Right cardiac atrium (tissue), 5 donors: ENCODE data around the gene OR51A7. TPM values are rescaled to one million over a fixed set of nuclear protein-coding genes. Genes with fewer than 3 reads are reported as not detected.
"Not testable (repeated sequence)": the region's sequence is repeated elsewhere in the genome, so short reads cannot be mapped to it uniquely, and the experiment has no call there.

Experiments used
- ATAC-seq, 2 donors: fragments of 200-7000 bp; cut with Tn5 transposase; one replicate each; pipeline versions ENCODE4 v1.8.0 to v1.9.1; 2020; ENCODE audit warnings: moderate library complexity in 2 of 2, mild to moderate bottlenecking in 1 of 2
- DNase-seq, 3 donors: peaks; one replicate each; pipeline ENCODE4 v3.0.0-alpha.2; 2020
- H3K27ac ChIP-seq: one replicate; pipeline ENCODE4 v1.5.1; 2013; ENCODE audit warnings: mild to moderate bottlenecking, low read length, control low read depth, moderate library complexity
- H3K27me3 ChIP-seq: one replicate; pipeline ENCODE4 v1.6.1; 2013; ENCODE audit not compliant: control insufficient read depth, insufficient read depth
- H3K4me1 ChIP-seq: one replicate; pipeline ENCODE4 v1.6.1; 2013; ENCODE audit warnings: low read length; ENCODE audit not compliant: control insufficient read depth, insufficient read depth
- H3K4me3 ChIP-seq: one replicate; pipeline ENCODE4 v1.5.1; 2013; ENCODE audit warnings: low read length, control low read depth
- H3K9me3 ChIP-seq: one replicate; pipeline ENCODE4 v1.6.1; 2013; ENCODE audit warnings: low read length; ENCODE audit not compliant: control insufficient read depth
- WGBS: extraction: QIAGEN DNeasy Blood & Tissue Kit; methylation state at CpG from one replicate; pipeline ENCODE4 v1.1.7; 2013; 5-methylcytosine and 5-hydroxymethylcytosine counted together
- intact Hi-C, 4 donors: fragments of 100-400 bp; cut with DNase I; formaldehyde crosslinking; loops; one replicate each; pipeline versions ENCODE4 v1.11.0 to v1.14.0; 2022 to 2023
- polyA plus RNA-seq: library from polyadenylated mRNA; stranded (reverse); fragments of 200-250 nt; gene quantifications from one replicate; pipeline ENCODE4 v1.2.3, GENCODE V29; 2013
- total RNA-seq, 4 donors: library from RNA; stranded (reverse); fragmentation: NEBNext Ultra II Directional; extraction: Animal tissue kit (Norgen Biotek cat#: 25700); gene quantifications; one replicate each; pipeline ENCODE4 v1.2.1, GENCODE V29; 2021
- donor health status: healthy with polysubstance abuse.
- donor health status: DM: no; HTN: yes; CAD: no.
- donor health status: DM: no; HTN: no; CAD: no.
- donor health status: DM: no; HTN: yes; CAD: no; lungs with severe emphysema.
- donor health status: DM: yes; HTN: yes; CAD: no.

The OR51A7 gene
- total and polyA plus RNA-seq, 5 donors, result not detected

GRCh38 chr11:4890279-4890678, 13.3 kb upstream of the OR51A7 start:
- Histone ChIP-seq H3K4me3 (no peak overlapping the region), H3K4me1 (no peaks in the 10 kb centered on the region), H3K27me3 (no peaks in the 10 kb centered on the region), H3K27ac (no peak overlapping the region), H3K9me3 (no peaks in the 10 kb centered on the region)
- DNase-seq (no peak), ATAC-seq (no peak)
- WGBS, result 87% methylated on average over 2 of the region's 2 CpGs
- intact Hi-C loops, result no loop called here

GRCh38 chr11:4891996-4892640, 11.5 kb upstream of the OR51A7 start:
- WGBS, result 82% methylated on average over 1 of the region's 1 CpG
- ATAC-seq, result peak in 1 of 2 donors; percentile 41
- H3K27me3 ChIP-seq, result no peaks in the 10 kb centered on the region
- no peak overlapping the region for H3K27ac ChIP-seq
- intact Hi-C loops, result no loop called here
- no peaks in the 10 kb centered on the region for H3K9me3 ChIP-seq
- no peak overlapping the region for H3K4me3 ChIP-seq
- H3K4me1 ChIP-seq, result no peaks in the 10 kb centered on the region
- no peak for DNase-seq

DNA sequence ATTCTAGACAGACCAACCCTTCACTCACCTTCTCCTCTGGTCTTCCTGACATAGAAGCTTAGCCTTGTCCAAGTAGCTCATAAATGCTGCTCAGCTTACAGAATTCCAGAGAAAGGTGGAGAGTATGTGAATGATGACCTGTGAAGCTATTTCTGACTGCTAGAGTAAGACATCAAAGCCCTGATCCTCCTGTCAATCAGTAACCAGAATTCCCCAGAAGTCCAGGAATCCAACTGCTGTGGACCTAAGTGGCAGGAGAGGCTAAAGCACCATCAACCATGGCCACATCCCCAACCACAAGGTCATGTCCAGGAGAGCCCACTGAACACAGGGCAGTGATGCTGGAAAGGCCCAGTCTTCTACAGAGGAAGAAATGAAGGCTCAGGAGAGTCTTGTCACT, 13.0 kb downstream of the OR51A7 start:
- ATAC-seq (no peak), DNase-seq (no peak)
- Histone ChIP-seq H3K4me3 (no peak overlapping the region), H3K27ac (no peak overlapping the region), H3K9me3 (no peaks in the 10 kb centered on the region), H3K27me3 (no peaks in the 10 kb centered on the region), H3K4me1 (no peaks in the 10 kb centered on the region)
- intact Hi-C loops, result no loop called here

GRCh38 chr11:4919250-4919649, 15.7 kb downstream of the OR51A7 start, which contains the start of gene OR51G2:
OR51G2 (minus strand) TSS chr11:4919350; CDS start chr11:4915663, 3,687 bp downstream.
- ATAC-seq, result no peak

GRCh38 chr11:4921796-4922195, 18.2 kb downstream of the OR51A7 start:
- H3K9me3 ChIP-seq, result no peaks in the 10 kb centered on the region
- no peak for ATAC-seq
- no peaks in the 10 kb centered on the region for H3K27me3 ChIP-seq
- no peaks in the 10 kb centered on the region for H3K4me1 ChIP-seq
- DNase-seq, result no peak
- no peak overlapping the region for H3K4me3 ChIP-seq
- intact Hi-C loops, result no loop called here
- H3K27ac ChIP-seq, result no peak overlapping the region
- WGBS, result 76% methylated on average over 1 of the region's 1 CpG

More at GRCh38 chr11:4919250-4919649, 15.7 kb downstream of the OR51A7 start, which contains the start of gene OR51G2:
- Histone ChIP-seq H3K4me1 (no peaks in the 10 kb centered on the region), H3K27me3 (no peaks in the 10 kb centered on the region), H3K9me3 (no peaks in the 10 kb centered on the region), H3K27ac (no peak within 1 kb of the TSS), H3K4me3 (no peak within 1 kb of the TSS)
- DNase-seq, result no peak
- intact Hi-C loops, result no loop called here
- WGBS, result 75% methylated on average over 4 of the region's 4 CpGs

DNA sequence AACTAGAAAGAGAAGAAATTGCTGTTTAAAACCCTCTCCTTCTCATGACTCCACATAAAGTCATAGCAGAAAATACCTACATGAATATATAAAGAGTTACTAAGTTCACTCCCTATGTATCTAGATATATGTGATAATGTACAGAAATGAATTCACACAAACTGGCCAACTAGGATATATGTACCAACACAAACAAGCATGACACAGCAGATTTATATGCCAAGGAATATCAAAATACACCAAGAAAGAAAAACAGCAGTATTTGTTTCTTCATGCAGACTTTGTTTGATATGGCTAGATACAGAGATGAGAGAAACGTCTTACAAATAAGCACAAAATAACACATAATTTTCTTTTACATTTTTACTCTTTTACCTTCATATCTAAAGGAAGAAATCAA, 18.7 kb downstream of the OR51A7 start:
- DNase-seq (no peak), ATAC-seq (no peak)
- Histone ChIP-seq H3K27ac (no peak overlapping the region), H3K9me3 (no peaks in the 10 kb centered on the region), H3K27me3 (no peaks in the 10 kb centered on the region), H3K4me1 (no peaks in the 10 kb centered on the region), H3K4me3 (no peak overlapping the region)
- intact Hi-C loops, result no loop called here
- 44% methylated on average over 1 of the region's 1 CpG for WGBS

GRCh38 chr11:4924239-4924638, 20.7 kb downstream of the OR51A7 start, which contains the start of gene OR51G1:
OR51G1 (minus strand) TSS chr11:4924339; CDS start chr11:4924339, 0 bp downstream.
- DNase-seq (no peak), ATAC-seq (no peak)
- no peak within 1 kb of the TSS for H3K4me3 ChIP-seq
- H3K9me3 ChIP-seq, result no peaks in the 10 kb centered on the region
- intact Hi-C loops, result no loop called here
- H3K27me3 ChIP-seq, result no peaks in the 10 kb centered on the region
- no peaks in the 10 kb centered on the region for H3K4me1 ChIP-seq
- H3K27ac ChIP-seq, result no peak within 1 kb of the TSS
- 83% methylated on average over 1 of the region's 1 CpG for WGBS

- Histone ChIP-seq H3K27ac (no peak overlapping the region), H3K4me3 (no peak overlapping the region), H3K9me3 (no peaks in the 10 kb centered on the region), H3K4me1 (no peaks in the 10 kb centered on the region), H3K27me3 (no peaks in the 10 kb centered on the region)
- ATAC-seq (no peak), DNase-seq (no peak)
- intact Hi-C loops, result no loop called here
Observed at GRCh38 chr11:4926608-4927007, 23.0 kb downstream of the OR51A7 start.

GRCh38 chr11:4932751-4933150, 29.2 kb downstream of the OR51A7 start:
- intact Hi-C loops, result no loop called here
- no peak for ATAC-seq
- H3K4me3 ChIP-seq, result no peak overlapping the region
- WGBS, result 85% methylated on average over 4 of the region's 4 CpGs
- no peaks in the 10 kb centered on the region for H3K4me1 ChIP-seq
- no peak overlapping the region for H3K27ac ChIP-seq
- DNase-seq, result no peak
- no peaks in the 10 kb centered on the region for H3K9me3 ChIP-seq
- no peaks in the 10 kb centered on the region for H3K27me3 ChIP-seq

GRCh38 chr11:4936745-4937144, 33.2 kb downstream of the OR51A7 start:
- Histone ChIP-seq H3K9me3 (no peaks in the 10 kb centered on the region), H3K4me3 (no peak overlapping the region), H3K4me1 (no peaks in the 10 kb centered on the region), H3K27me3 (no peaks in the 10 kb centered on the region), H3K27ac (no peak overlapping the region)
- ATAC-seq, result no peak
- no peak for DNase-seq
- intact Hi-C loops, result no loop called here
- WGBS, result 80% methylated on average over 3 of the region's 3 CpGs

GRCh38 chr11:4947505-4947904, 43.9 kb downstream of the OR51A7 start, which contains the start of gene OR51A4:
OR51A4 (minus strand) TSS chr11:4947605; CDS start chr11:4947100, 505 bp downstream.
- intact Hi-C loops, result no loop called here
- ATAC-seq (no peak), DNase-seq (no peak)
- no peak within 1 kb of the TSS for H3K27ac ChIP-seq
- no peaks in the 10 kb centered on the region for H3K9me3 ChIP-seq
- no peaks in the 10 kb centered on the region for H3K27me3 ChIP-seq
- H3K4me3 ChIP-seq, result no peak within 1 kb of the TSS
- H3K4me1 ChIP-seq, result no peaks in the 10 kb centered on the region

DNA sequence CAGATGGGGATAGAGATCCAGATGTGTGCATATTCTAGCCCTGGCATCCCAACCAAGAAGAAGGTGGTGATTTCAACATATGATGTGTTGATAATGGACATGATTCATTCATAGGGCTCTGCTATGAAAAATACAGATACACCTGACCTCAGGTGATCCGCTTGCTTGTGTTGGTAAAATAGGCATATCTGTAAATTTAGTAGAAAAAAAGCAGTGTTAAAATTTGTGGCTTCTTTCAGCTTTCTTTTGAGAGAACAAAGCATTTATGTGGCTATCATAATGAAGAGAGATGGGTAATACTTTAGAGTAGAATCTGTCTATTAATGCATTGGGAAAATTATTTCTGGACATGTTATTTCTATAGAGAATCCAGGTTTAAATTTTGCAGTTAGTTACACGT, 52.0 kb downstream of the OR51A7 start, which contains the start of gene OR51A2:
TSS of gene OR51A2 (minus strand) at position 101 of the 400 bp plus-strand sequence. CDS start at position 101, 0 bp downstream.
- DNase-seq, intact Hi-C loops, H3K4me1 ChIP-seq, H3K27me3 ChIP-seq, H3K27ac ChIP-seq, ATAC-seq, H3K4me3 ChIP-seq, H3K9me3 ChIP-seq: not testable (repeated sequence)
- WGBS, result 61% methylated on average over 2 of the region's 2 CpGs
